GM23248 (cell line): Measurements from ENCODE around the gene ZSWIM6. TPM values are rescaled to one million over a fixed set of nuclear protein-coding genes. Genes with fewer than 3 reads are reported as not detected.

ENCODE experiments used
- DNase-seq: peaks from one replicate; pipeline ENCODE4 v3.0.0-alpha.2; 2015
- H2AFZ ChIP-seq: fragments of 200-600 bp; sonication (generic); 2 replicates; pipeline ENCODE4 v1.6.1; 2016; ENCODE audit warnings: antibody characterized with exemption
- H3F3A ChIP-seq: fragments of 200-600 bp; sonication (generic); 2 replicates; pipeline ENCODE4 v1.6.1; 2016; ENCODE audit warnings: mild to moderate bottlenecking, antibody characterized with exemption, mixed run types; ENCODE audit not compliant: insufficient read depth
- H3K27ac ChIP-seq: fragments of 200-600 bp; sonication (generic); 2 replicates; pipeline ENCODE4 v1.5.1; 2016; ENCODE audit warnings: mild to moderate bottlenecking
- H3K27me3 ChIP-seq: fragments of 200-600 bp; sonication (generic); replicated peaks from 2 replicates; pipeline ENCODE4 v1.6.1; 2016; ENCODE audit warnings: mild to moderate bottlenecking; ENCODE audit not compliant: insufficient read depth
- H3K36me3 ChIP-seq: fragments of 200-600 bp; sonication (generic); 2 replicates; pipeline ENCODE4 v1.6.1; 2016; ENCODE audit warnings: low read depth, mild to moderate bottlenecking
- H3K4me1 ChIP-seq: fragments of 200-600 bp; sonication (generic); 2 replicates; pipeline ENCODE4 v1.6.1; 2016; ENCODE audit warnings: mild to moderate bottlenecking; ENCODE audit not compliant: insufficient read depth
- H3K4me2 ChIP-seq: fragments of 200-600 bp; sonication (generic); one replicate; pipeline ENCODE4 v1.6.1; 2016; ENCODE audit warnings: mild to moderate bottlenecking; ENCODE audit not compliant: unreplicated experiment
- H3K4me3 ChIP-seq: fragments of 200-600 bp; sonication (generic); 2 replicates; pipeline ENCODE4 v1.5.1; 2016; ENCODE audit warnings: mild to moderate bottlenecking
- H3K79me2 ChIP-seq: fragments of 200-600 bp; sonication (generic); 2 replicates; pipeline ENCODE4 v1.6.1; 2016; ENCODE audit warnings: mild to moderate bottlenecking; ENCODE audit not compliant: insufficient read depth
- H3K9ac ChIP-seq: fragments of 200-600 bp; sonication (generic); 2 replicates; pipeline ENCODE4 v1.6.1; 2016; ENCODE audit warnings: mild to moderate bottlenecking
- H3K9me2 ChIP-seq: fragments of 200-600 bp; sonication (generic); 2 replicates; pipeline ENCODE4 v1.6.1; 2016; ENCODE audit warnings: mixed run types, mild to moderate bottlenecking, moderate library complexity; ENCODE audit not compliant: insufficient read depth
- H3K9me3 ChIP-seq: fragments of 200-600 bp; sonication (generic); one replicate; pipeline ENCODE4 v1.6.1; 2017; ENCODE audit warnings: low read depth
- H4K20me1 ChIP-seq: fragments of 200-600 bp; sonication (generic); 2 replicates; pipeline ENCODE4 v1.6.0; 2016; ENCODE audit not compliant: insufficient read depth
- EZH2 ChIP-seq: fragments of 200-600 bp; sonication (generic); IDR thresholded peaks from 2 replicates; pipeline ENCODE4 v1.6.1; 2018; ENCODE audit warnings: antibody characterized with exemption, mild to moderate bottlenecking; ENCODE audit not compliant: insufficient read depth, poor library complexity, severe bottlenecking
- EZH2phosphoT487 ChIP-seq: fragments of 200-600 bp; sonication (generic); IDR thresholded peaks from 2 replicates; pipeline ENCODE4 v1.6.1; 2018; ENCODE audit warnings: antibody characterized with exemption, moderate library complexity, mild to moderate bottlenecking, low read depth; ENCODE audit not compliant: insufficient read depth
- WGBS, 2 experiments: methylation state at CpG; one replicate each; pipeline ENCODE4 v1.1.6; 2015 to 2017; ENCODE audit warnings: low lambda C conversion rate in 2 of 2, low coverage in 1 of 2; ENCODE audit errors: missing lambda C conversion rate in 2 of 2; 5-methylcytosine and 5-hydroxymethylcytosine counted together
- in situ Hi-C: fragments of 300-500 bp; cut with MboI; formaldehyde crosslinking; loops from 2 replicates; pipeline ENCODE4 v1.15.0; 2020
- polyA plus RNA-seq: library from polyadenylated mRNA; unstranded; fragments of >200 nt; fragmentation: Nextera tagmentation; extraction: Ambion mirVana; gene quantifications from 2 replicates; pipeline ENCODE4 v1.2.1, GENCODE V29; 2016
- total RNA-seq: library from RNA; depleted of rRNA; stranded (reverse); fragments of >200 nt; shearing (Covaris generic); gene quantifications from 2 replicates; pipeline ENCODE4 v1.2.3, GENCODE V29; 2014; rRNA removed

ZSWIM6 gene
- total and polyA plus RNA-seq, 2 experiments from 2014 or later = 1.5 to 4.8 TPM

GRCh38 chr5:61590473-61590872 is 258.4 kb downstream of the ZSWIM6 start:
- H3K36me3 ChIP-seq = no peaks in the 10 kb centered on the region
- no peaks in the 10 kb centered on the region for H3K4me1 ChIP-seq
- H3K9ac ChIP-seq = no peak overlapping the region
- H3K79me2 ChIP-seq = no peaks in the 10 kb centered on the region
- H3K4me2 ChIP-seq = no peak overlapping the region
- in situ Hi-C loops = no loop called here
- H3F3A ChIP-seq = no peaks in the 10 kb centered on the region
- H3K9me3 ChIP-seq = no peaks in the 10 kb centered on the region
- TF ChIP-seq EZH2 (no peak), EZH2phosphoT487 (no peak)
- no peak overlapping the region for H3K27ac ChIP-seq
- peaks cover 7% of the 10 kb centered on the region for H3K27me3 ChIP-seq
- H4K20me1 ChIP-seq = no peaks in the 10 kb centered on the region
- no peak overlapping the region for H2AFZ ChIP-seq
- no peak overlapping the region for H3K4me3 ChIP-seq
- WGBS, 2 experiments = 38 to 64% methylated on average over 2 of the region's 2 CpGs
- DNase-seq = no peak
- no peaks in the 10 kb centered on the region for H3K9me2 ChIP-seq

DNA sequence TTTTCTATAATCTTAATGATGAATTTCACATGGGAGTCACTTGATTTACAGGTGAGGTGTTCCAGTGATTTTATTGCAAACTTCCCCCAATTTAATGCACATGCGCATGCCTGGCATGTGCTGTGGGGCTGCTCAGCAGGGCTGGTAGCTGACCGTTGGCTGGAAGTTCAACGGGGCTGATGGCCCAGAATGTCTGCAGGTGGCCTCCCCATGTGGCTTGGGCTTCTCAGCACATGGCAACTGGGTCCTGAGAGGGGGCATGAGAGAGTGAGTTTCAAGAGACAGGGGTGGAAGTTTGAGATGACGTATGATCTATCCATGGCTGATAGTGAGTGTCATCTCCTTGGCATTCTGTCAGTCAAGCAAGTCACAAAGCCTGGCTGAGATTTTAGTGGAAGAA is 259.8 kb downstream of the ZSWIM6 start:
- H3K27me3 ChIP-seq = 0 out of 2 replicates have a peak, but pooled peaks cover 3% of the 10 kb centered on the region
- H3K9me3 ChIP-seq = no peaks in the 10 kb centered on the region
- H3K4me1 ChIP-seq = no peaks in the 10 kb centered on the region
- H3K9ac ChIP-seq = no peak overlapping the region
- no peak for DNase-seq
- no peak overlapping the region for H3K4me2 ChIP-seq
- no peaks in the 10 kb centered on the region for H3K36me3 ChIP-seq
- no peak overlapping the region for H3K4me3 ChIP-seq
- in situ Hi-C loops = no loop called here
- no peaks in the 10 kb centered on the region for H3K79me2 ChIP-seq
- TF ChIP-seq EZH2phosphoT487 (no peak), EZH2 (no peak)
- no peak overlapping the region for H3K27ac ChIP-seq
- H3K9me2 ChIP-seq = no peaks in the 10 kb centered on the region
- H4K20me1 ChIP-seq = no peaks in the 10 kb centered on the region
- no peak overlapping the region for H2AFZ ChIP-seq
- no peaks in the 10 kb centered on the region for H3F3A ChIP-seq
- WGBS, 2 experiments = 65 to 73% methylated on average over 4 of the region's 4 CpGs

GRCh38 chr5:61595426-61595825 is 263.4 kb downstream of the ZSWIM6 start:
- Histone ChIP-seq H3K9me3 (no peaks in the 10 kb centered on the region), H3K79me2 (no peaks in the 10 kb centered on the region), H3K9me2 (no peaks in the 10 kb centered on the region), H3K27ac (no peak overlapping the region), H3K4me2 (no peak overlapping the region), H3K9ac (no peak overlapping the region), H2AFZ (no peak overlapping the region), H3K27me3 (0 out of 2 replicates have a peak, but pooled peaks cover 3% of the 10 kb centered on the region), H3K36me3 (no peaks in the 10 kb centered on the region), H3K4me3 (no peak overlapping the region), H4K20me1 (no peaks in the 10 kb centered on the region), H3F3A (no peaks in the 10 kb centered on the region), H3K4me1 (no peaks in the 10 kb centered on the region)
- TF ChIP-seq EZH2 (no peak), EZH2phosphoT487 (no peak)
- DNase-seq = no peak
- in situ Hi-C loops = no loop called here

Other genes with a start within 250 kb of the ZSWIM6 start
- gene SMIM15, start 169.8 kb upstream of the ZSWIM6 start, total RNA-seq = 39.6 and 42.5 TPM in 2 replicates
- 58.8 and 61.5 TPM in 2 replicates for gene SMIM15, start 169.8 kb upstream of the ZSWIM6 start, polyA plus RNA-seq